GM21515 (cell line): ENCODE measurements around the gene RBM33.

Source experiments
- ATAC-seq: cut with Tn5 transposase; IDR thresholded peaks from one replicate; pipeline ENCODE4 v1.9.1; 2021; ENCODE audit not compliant: unreplicated experiment

Gene RBM33

DNA sequence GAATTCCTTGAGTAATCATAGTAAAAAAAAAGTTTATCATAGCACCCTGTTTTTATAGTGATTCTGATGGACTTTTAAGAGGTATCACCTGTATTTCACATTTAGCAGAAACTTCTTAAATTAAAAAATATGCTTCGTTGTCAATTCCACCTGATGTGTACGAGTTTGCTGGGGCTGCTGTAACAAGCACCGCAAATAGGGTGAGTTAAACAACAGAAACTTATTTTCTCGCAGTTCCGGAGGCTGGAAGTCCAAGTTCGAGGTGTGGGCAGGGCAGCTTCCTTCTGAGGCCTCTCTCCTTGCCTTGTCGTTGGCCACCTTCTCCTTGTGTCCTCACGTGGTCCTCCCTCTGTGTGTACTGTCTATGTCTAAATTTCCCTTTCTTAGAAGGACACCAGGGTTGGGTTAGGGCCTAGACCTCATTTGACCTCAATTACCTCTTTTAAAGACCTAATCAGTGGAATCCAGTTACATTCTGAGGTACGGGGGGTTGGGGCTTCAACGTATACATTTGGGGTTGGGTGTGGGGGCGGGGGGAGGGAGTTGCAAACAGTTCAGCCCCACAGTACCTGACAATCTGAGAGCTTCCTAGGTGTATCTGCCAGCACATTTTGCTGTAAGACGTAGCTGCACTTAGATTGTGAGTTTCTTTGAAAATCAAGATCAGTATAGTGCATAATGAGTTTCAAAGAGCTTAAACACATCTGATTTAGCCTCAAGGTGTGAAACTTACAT lies 72.7 kb downstream of the RBM33 start:
- ATAC-seq = no peak

DNA sequence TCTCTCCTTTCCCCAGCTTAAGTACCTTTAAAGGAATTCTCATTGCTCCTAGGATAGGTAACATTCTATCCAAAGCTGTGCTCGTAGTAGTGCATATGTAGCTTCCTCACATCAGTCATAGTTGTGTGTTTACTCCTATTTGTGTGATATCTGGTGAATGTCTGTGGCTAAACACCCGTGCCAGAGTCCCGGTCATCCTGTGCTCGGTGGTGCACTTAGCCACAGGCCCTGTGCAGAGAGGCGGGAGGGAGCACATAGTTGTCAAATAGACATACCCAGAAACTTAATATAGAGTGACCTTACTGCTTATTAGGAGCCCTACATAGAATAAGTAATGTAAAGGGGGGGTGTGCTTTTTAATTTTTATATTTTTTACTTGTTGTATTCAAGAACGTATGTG lies 76.6 kb downstream of the RBM33 start:
- ATAC-seq = peak; percentile 41

DNA sequence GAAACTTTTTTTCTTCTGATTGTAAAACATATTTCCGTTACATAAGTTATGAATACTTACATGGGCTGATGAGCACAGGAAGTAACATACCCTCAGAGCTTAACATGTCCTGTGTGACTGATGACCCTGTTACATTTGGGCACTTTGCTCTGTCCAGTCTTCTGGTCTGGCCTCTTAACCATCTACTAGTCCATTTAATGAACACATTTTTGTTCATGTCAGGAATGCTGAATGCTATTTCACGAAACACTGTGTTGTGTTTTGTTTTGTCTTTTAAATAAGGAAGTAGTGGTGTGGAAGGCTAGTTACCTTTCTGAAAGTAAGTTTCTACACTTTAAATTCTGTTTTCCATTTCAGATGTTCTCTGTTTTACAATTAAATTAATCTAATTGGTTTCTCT lies 77.7 kb downstream of the RBM33 start:
- peak; percentile 53 for ATAC-seq

DNA sequence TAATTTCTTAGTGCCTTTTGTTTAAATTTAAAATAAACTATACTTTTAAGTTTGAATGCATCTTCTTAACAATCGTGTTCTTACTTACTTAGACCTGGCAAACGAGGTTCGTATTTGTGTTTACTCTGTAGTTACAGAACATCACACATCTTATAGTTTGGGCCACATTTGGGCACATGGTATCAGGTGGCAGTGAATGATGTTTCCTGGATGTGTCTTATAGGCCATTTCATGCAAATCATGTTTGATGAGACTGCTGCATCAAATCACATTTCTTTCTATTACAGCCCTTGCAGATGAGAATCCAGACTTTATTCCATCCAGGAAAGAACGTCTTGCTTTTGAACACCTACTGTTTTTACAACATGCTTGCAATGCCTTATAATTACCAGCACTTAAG lies 78.5 kb downstream of the RBM33 start:
- no peak for ATAC-seq

DNA sequence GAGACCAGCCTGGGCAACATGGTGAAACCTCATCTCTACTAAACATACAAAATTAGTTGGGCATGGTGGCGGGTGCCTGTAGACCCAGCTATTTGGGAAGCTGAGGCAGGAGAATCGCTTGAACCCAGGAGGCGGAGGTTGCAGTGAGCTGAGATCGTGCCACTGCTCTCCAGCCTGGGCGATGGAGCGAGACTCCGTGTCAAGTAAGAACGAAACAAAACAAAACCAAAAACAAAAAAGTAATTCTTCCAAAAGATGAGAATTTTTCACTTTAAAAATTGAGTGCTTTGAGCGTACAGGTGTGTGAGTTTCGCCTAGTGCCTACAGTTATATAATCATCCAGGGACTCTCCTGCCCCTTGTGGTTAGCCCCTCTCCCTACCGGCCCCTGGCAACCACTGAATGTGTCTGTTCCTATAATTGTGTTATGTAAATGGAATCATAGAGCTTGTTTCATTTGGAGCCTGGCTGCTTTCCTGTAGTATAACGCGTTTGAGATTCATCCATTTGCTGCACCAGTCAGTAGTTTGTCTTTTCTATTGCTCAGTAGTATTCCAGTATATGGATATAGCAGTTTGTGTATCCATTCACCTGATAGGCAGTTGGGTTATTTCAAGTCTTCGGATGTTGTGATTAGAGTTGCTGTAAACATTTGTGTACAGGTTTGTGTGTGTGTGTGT lies 80.0 kb downstream of the RBM33 start:
- ATAC-seq = peak; percentile 57

DNA sequence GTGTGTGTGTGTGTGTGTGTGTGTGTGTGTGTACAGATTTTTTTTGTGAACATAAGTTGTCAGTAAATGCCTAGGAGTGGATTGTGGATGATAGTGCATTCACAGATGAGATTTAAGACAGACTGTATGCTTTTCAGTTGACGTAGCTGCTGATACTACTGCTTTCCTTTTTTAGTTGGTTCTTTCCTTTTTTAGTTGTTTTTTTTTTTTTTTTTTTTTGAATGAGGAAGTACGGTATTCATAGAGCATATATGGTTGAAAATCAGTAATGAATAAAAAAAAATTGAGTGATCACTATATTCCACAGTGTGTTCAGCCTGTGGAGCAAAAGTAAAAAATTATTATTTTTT lies 80.5 kb downstream of the RBM33 start:
- no peak for ATAC-seq

DNA sequence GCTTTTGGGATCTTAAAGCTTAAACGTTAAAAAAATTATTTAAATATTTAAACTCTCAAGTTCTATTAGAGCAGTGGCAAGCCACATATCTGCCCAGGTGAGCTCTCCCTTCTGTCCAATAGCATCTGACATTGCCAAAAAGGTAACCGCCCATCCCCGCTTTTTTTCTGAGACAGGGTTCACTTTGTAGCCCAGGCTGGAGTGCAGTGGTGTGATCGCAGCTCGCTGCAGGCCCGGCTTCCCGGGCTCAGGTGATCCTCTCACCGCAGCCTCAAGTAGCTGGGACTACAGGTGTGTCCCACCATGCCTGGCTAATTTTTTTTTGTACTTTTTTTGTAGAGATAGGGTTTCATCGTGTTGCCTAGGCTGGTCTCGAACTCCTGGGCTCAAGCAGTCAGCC lies 83.2 kb downstream of the RBM33 start:
- no peak for ATAC-seq

DNA sequence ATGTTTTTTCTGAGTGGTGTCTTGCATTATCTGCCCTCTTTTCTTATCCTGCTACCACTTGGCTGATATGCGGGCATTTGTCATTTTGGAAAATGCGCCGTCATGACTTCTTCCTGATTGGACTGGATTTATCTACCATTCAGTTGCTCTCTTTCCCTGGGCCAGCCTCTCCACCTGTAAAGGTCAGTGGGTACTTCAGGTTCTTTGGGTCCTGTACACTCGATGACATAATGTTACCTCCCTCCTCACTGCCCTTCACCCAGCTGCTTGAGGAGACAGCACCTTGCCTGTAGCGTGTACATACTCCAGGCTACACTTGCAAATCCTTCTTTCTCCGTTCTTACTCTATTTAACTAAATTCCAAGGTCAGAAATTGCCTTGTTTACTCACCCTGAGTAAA lies 83.7 kb downstream of the RBM33 start:
- no peak for ATAC-seq

DNA sequence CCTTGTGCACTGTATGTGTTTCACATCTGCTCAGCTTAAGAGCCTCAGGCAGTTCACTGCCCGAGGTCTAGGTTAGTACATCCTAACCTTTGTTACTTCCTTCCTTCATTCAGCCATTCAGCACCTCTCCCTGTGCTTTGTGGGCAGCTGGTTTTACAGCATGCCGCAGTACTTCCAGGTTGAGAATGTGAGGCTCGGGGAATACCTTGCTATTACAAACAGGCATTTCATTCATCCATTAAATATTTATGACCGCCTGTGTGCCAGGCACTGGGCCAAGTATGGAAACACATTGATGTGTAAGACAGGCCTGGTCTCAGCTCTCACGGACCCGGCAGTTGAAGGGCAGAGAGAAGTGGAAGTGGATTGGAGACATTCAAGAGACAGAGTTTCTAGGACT lies 85.4 kb downstream of the RBM33 start:
- no peak for ATAC-seq

DNA sequence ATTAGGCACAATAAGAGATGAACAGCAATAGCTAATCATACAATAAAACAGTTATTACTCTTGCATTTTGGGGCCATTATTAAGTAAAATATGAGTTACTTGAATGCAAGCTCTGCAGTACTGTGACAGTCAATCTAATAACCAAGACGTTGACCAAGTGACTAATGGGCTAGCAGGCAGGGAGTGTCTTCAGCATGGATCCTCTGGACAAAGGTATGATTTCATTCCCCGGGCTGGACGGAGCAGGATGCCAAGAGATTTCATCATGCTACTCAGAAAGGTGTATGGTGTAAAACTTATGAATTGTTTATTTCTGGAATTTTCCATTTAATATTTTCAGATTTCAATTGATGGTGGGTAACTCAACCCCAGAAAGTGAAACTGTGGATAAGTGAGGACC lies 86.9 kb downstream of the RBM33 start:
- no peak for ATAC-seq

DNA sequence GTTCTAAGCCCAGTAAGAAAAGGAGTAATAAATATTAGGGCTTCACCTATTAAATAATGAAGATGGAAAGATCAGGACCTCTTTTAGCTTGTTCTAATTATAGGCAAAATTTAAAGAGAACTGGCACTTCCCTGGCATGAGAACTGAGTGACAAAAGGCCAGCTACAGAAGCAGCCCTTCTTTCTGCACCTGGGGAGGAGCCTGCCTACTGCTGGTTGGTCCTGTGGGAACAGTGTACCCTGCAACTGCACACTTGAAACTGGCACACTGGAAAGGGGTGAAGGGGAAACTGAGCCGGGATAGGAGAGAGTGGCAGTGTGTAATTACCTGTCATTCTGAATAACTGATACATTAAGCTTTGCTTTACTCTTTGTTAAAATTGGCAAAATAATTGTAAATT lies 87.4 kb downstream of the RBM33 start:
- ATAC-seq = no peak

DNA sequence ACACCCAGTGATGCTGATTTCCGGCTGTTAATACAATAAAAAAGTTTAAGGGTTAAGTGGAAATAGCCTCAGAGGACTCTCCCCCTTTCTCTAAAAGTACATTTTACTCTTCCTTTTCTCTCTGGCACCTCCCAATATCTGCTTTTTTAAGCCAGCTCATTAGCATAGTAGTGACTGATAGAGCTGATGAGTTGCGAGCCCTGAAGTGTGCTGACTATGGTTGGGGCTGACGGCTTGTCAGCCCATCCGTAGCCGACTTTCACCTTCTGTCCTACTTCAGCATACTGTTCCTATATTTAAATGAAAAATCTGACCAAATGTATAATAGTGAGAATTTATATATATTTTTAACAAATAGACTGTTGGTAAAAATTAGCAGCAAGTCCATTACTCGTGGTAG lies 87.8 kb downstream of the RBM33 start:
- ATAC-seq = no peak

DNA sequence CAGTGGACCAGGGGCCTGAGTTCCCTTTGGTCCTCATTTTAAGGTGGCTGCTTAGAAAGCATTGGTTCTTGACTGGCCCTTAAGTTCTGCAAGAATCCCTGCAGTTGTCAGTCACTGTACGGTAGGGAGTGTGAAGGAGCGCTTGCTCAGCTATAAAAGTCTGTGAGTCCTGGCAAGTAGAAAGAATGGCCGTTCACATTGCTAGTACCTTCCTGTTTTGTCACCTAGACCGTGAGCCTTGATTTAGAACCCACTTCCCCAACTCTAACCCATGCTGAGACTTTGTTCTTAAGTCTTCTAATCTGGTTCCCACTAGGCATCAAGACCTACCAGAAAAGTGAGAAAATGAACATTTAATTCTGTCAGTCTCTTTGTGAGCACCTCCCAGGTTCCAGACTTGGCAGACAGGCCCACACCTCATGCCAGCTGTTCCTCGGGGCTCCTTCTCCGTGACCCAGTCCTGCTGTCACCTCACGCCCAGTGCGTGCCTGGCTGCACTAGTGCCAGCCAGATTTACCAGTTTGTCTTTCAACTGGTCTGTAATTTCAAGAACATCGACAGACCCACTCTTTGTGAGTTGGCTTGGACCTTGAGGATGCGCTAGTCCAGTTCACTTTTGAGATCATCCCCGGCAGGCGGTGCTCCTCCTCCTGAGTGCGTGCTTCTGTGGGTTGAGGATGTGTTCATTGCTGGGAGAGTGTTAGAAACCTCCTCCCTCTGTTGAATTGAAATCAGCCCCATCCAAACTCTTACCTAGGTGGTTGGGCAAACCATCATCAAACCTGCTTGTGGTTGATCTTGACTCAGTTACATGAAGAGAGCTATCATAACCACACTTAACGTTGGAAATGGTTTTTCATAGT lies 89.4 kb downstream of the RBM33 start:
- no peak for ATAC-seq

DNA sequence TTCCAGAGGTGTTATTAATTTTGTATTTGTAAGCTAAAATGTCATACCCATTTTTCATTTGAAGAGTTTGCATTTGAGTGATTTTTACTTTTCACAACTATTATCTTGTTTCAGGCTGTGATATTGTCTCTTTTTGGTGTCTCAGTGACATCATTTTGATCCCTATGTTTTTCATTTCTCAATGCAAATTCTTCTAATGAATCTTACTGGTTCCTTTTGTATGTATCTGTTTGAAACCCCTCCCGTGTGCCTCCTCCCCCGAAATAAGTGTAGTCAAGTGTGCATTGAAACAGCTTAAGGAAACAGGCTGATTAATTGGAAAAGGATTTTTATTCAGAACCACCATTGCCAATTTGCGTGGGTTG lies 90.0 kb downstream of the RBM33 start:
- no peak for ATAC-seq

DNA sequence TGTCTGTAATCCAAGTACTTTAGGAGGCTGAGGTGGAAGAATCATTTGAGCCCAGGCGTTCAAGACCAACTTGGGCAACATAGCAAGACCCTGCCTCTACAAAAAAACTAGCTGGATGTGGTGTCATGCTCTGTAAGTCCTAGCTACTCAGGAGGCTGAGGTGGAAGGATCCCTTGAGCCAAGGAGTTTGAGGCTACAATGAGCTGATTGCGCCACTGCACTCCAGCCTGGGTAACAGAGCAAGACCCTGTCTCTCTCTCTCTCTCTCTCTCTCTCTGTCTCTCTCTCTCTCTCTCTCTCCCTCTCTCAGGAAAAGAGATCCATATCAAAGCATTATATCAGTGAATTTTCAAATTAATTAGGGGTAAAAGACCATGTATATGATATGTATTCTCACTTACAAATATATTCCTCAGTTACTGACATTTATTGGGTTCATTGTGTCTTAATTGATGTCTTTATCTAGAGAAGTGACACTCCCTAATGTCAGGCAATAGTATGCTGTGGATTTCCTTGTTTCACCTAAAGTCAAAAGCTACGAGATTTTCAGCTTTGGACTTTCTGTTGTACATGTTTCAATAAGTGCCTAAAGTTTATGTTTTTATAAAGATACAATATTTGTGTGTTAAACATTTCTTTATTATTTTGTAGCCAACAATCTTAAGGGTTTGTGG lies 91.1 kb downstream of the RBM33 start:
- no peak for ATAC-seq

DNA sequence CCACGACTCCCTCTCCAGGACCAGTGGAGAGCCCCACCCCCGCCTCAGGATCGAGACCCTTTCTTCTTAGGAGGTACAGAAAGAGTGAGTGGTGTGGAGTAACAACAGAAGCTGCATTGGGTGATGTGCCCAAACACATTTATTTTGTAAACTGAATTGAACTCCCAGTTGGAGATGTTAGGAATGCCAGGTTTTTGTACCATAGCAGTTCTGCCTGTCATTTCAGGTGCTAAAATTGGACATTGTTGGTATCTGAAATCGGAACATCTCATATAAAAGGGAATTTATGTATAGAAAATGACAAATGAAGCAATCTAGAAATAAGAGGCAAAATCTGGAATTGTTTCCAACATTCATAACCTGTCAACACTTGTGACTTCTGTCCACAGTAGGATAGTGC lies 93.1 kb downstream of the RBM33 start:
- no peak for ATAC-seq

DNA sequence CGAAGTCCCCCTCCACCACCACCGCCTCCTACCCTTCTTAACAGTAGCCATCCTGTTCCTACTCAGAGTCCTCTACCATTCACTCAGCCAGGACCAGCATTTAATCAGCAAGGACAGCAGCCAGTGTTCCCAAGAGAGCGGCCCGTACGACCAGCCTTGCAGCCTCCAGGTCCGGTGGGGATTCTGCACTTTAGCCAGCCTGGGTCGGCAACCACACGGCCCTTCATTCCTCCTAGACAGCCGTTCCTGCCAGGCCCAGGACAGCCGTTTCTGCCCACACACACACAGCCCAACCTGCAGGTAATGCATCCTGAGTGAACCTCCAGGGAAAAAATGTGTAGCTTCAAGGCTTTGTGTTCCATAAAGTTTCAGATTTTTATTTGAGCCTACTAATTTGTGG lies 93.6 kb downstream of the RBM33 start:
- no peak for ATAC-seq

DNA sequence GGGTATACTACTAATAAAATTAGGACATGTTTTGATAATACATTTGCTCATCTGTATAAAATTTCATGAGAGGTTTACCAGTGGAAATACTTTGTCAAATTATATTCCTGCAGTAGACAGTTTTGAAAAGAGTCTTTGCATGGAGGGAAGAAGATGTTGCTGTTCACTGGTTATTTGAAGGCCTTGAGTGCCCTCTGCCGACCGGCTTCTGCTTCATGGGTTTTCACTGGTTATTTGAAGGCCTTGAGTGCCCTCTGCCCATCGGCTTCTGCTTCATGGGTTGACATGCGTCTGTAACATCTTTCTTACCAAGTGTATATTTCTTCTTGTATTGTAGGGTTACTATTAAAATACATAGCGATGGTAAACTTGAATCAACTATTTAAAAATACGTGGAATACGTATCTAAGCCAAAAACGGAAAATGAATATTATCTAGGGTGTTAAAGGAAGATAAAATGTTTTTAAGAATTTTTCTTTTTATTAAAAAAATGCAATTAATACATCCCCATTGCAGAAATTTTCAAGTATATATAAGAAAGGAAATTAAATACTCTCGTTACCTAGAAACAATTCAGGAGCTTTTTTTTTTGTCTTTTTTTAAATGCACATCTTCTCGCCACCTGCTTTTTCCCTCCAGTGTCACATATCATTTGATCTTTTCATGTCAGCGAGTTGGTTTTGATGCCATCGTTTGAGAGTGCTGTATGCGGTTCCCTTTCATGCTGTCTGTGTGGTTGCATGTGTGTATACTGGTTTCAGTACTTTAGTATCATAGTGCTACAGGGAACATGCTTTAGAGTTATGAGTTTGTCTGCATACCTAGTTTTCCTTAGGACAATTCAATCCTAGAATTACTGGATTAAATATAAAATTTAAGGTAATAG lies 94.4 kb downstream of the RBM33 start:
- ATAC-seq = peak; percentile 59

DNA sequence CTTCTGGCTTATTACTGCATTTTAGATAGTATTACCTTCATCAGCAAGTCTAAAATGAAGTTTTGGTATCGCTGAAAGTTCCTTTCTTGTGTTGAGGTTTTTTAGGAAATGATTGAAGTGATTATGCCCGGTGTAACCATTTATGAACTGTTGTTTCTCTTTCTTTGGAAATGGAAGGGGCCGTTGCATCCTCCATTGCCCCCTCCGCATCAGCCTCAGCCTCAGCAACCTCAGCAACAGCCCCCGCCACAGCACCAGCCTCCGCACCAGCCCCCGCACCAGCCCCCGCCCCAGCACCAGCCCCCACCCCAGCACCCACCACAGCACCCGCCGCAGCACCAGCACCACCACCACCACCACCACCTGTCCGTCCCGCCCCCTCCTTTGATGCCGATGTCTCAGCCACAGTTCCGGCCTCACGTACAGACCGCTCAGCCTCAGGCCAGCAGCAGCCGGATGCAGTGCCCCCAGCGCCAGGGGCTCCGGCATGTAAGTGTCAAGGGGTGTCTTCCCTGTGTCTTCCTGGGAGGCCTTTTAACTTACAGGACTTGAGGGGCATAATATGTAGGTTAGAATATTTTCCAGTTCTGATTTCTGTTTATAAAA lies 95.2 kb downstream of the RBM33 start:
- ATAC-seq = no peak

DNA sequence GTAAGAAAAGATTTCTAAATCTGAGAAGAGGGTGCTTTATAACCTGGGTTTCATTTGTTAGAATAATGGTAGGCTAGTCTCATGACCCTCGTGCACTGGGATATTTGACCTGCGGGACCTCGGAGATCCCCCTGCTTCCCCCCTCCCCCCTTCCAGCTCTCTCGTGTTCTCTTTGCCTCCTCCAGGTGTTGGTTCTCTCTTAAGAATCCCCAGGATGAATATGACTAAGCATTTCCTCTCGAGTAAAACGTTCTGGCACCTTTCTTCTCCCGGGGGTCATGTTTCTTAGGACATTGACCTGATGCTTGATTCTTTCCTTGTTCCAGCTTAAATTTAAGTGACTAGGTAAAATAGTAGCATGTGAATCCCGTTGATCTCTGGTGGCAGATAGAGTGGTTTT lies 96.6 kb downstream of the RBM33 start:
- ATAC-seq = no peak
